Hepatocyte (in vitro differentiated cells): Measurements from ENCODE around the gene GPR62.

ENCODE experiments used
- CTCF ChIP-seq: fragments of 200-600 bp; sonication (generic); IDR thresholded peaks from 2 replicates; pipeline ENCODE4 v1.5.1; 2016; ENCODE audit warnings: antibody characterized with exemption, mild to moderate bottlenecking; ENCODE audit not compliant: poor library complexity
- EZH2phosphoT487 ChIP-seq: fragments of 200-600 bp; sonication (generic); IDR thresholded peaks from one replicate; pipeline ENCODE4 v1.6.1; 2018; ENCODE audit warnings: antibody characterized with exemption, mild to moderate bottlenecking, low read depth, moderate library complexity; ENCODE audit not compliant: unreplicated experiment, severe bottlenecking

- no peak for TF ChIP-seq EZH2phosphoT487
- TF ChIP-seq CTCF = no peak
These were observed 44.7 kb downstream of the GPR62 start for GRCh38 chr3:51999846-52000245.
